OCI-LY1 (cell line): ENCODE results near the gene TSC22D1.

Experiments
- H2AFZ ChIP-seq: fragments of 200-600 bp; sonication (generic), shearing (Covaris generic); 2 replicates; pipeline ENCODE4 v1.6.0; 2014; ENCODE audit warnings: antibody characterized with exemption, mild to moderate bottlenecking, low read length
- H3F3A ChIP-seq: fragments of 200-600 bp; sonication (generic), shearing (Covaris generic); 2 replicates; pipeline ENCODE4 v1.6.0; 2014; ENCODE audit warnings: mild to moderate bottlenecking, antibody characterized with exemption, low read length, moderate library complexity; ENCODE audit not compliant: insufficient read depth
- H3K27ac ChIP-seq: fragments of 200-600 bp; sonication (generic); 2 replicates; pipeline ENCODE4 v1.5.1; 2014; ENCODE audit warnings: low read length, mixed run types, mild to moderate bottlenecking, low read depth; ENCODE audit not compliant: poor library complexity, severe bottlenecking
- H3K27me3 ChIP-seq: fragments of 200-600 bp; sonication (generic); 2 replicates; pipeline ENCODE4 v1.6.0; 2014; ENCODE audit warnings: antibody characterized with exemption, mild to moderate bottlenecking, low read length, moderate library complexity; ENCODE audit not compliant: insufficient read depth
- H3K36me3 ChIP-seq: fragments of 200-600 bp; sonication (generic); 2 replicates; pipeline ENCODE4 v1.6.1; 2014; ENCODE audit warnings: mild to moderate bottlenecking, antibody characterized with exemption, low read length, moderate library complexity, mixed read lengths; ENCODE audit not compliant: insufficient read depth
- H3K4me1 ChIP-seq: fragments of 200-600 bp; sonication (generic); 2 replicates; pipeline ENCODE4 v1.5.1; 2014; ENCODE audit warnings: mild to moderate bottlenecking, low read length, moderate library complexity; ENCODE audit not compliant: insufficient read depth, severe bottlenecking
- H3K4me2 ChIP-seq: fragments of 200-600 bp; sonication (generic), shearing (Covaris generic); 2 replicates; pipeline ENCODE4 v1.6.1; 2014; ENCODE audit warnings: low read length
- H3K4me3 ChIP-seq: fragments of 200-600 bp; sonication (generic); 2 replicates; pipeline ENCODE4 v1.5.1; 2014; ENCODE audit warnings: low read length, low read depth, mild to moderate bottlenecking, mixed read lengths; ENCODE audit not compliant: poor library complexity, severe bottlenecking
- H3K79me2 ChIP-seq: fragments of 200-600 bp; shearing (Covaris generic); 2 replicates; pipeline ENCODE4 v1.6.1; 2016; ENCODE audit warnings: mixed run types, low read length, mixed read lengths; ENCODE audit not compliant: insufficient read depth
- H3K9ac ChIP-seq: fragments of 200-600 bp; sonication (generic), shearing (Covaris generic); 2 replicates; pipeline ENCODE4 v1.6.1; 2014; ENCODE audit warnings: mild to moderate bottlenecking, low read length, mixed read lengths
- H3K9me2 ChIP-seq: fragments of 200-600 bp; sonication (generic), shearing (Covaris generic); 2 replicates; pipeline ENCODE4 v1.6.1; 2014; ENCODE audit warnings: low read depth, mild to moderate bottlenecking, low read length, mixed read lengths
- H3K9me3 ChIP-seq: fragments of 200-600 bp; shearing (Covaris generic); 2 replicates; pipeline ENCODE4 v1.6.1; 2014; ENCODE audit warnings: low read length, mixed read lengths
- H4K20me1 ChIP-seq: fragments of 200-600 bp; sonication (generic), shearing (Covaris generic); 2 replicates; pipeline ENCODE4 v1.6.0; 2016; ENCODE audit warnings: mild to moderate bottlenecking, low read length; ENCODE audit not compliant: insufficient read depth
- CTCF ChIP-seq: fragments of 200-600 bp; sonication (generic), shearing (Covaris generic); IDR thresholded peaks from 2 replicates; pipeline ENCODE4 v1.5.1; 2017; ENCODE audit warnings: mild to moderate bottlenecking, antibody characterized with exemption, low read length, moderate library complexity, mixed read lengths
- EZH2 ChIP-seq: fragments of 200-600 bp; sonication (generic), shearing (Covaris generic); IDR thresholded peaks from 2 replicates; pipeline ENCODE4 v1.8.0; 2017; ENCODE audit warnings: borderline replicate concordance, mixed run types, mild to moderate bottlenecking, antibody characterized with exemption, low read length, moderate library complexity, mixed read lengths

The TSC22D1 gene

GRCh38 chr13:44421853-44422525 is 154.1 kb downstream of the TSC22D1 start:
- no peak overlapping the region for H3K9ac ChIP-seq
- H3K79me2 ChIP-seq, result no peaks in the 10 kb centered on the region
- no peaks in the 10 kb centered on the region; the same call in 1 of the 2 replicates for H3K27me3 ChIP-seq
- no peaks in the 10 kb centered on the region for H3K9me2 ChIP-seq
- no peak overlapping the region for H3K27ac ChIP-seq
- H3K4me3 ChIP-seq, result no peak overlapping the region
- H2AFZ ChIP-seq, result no peak overlapping the region
- H3K9me3 ChIP-seq, result no peaks in the 10 kb centered on the region
- TF ChIP-seq CTCF, result no peak
- TF ChIP-seq EZH2, result no peak
- no peaks in the 10 kb centered on the region for H4K20me1 ChIP-seq
- H3K4me1 ChIP-seq, result peaks cover 9% of the 10 kb centered on the region
- no peak overlapping the region for H3K4me2 ChIP-seq
- no peaks in the 10 kb centered on the region for H3K36me3 ChIP-seq
- H3F3A ChIP-seq, result no peaks in the 10 kb centered on the region

- Histone ChIP-seq H3K9me2 (no peaks in the 10 kb centered on the region), H3K4me2 (no peak overlapping the region), H3K27ac (no peak overlapping the region)
These were observed 155.5 kb downstream of the TSC22D1 start for GRCh38 chr13:44420376-44421220.

GRCh38 chr13:44417876-44418275 is 158.3 kb downstream of the TSC22D1 start:
- Histone ChIP-seq H3K36me3 (no peaks in the 10 kb centered on the region), H4K20me1 (no peaks in the 10 kb centered on the region), H3K4me3 (no peak overlapping the region), H2AFZ (no peak overlapping the region), H3F3A (no peaks in the 10 kb centered on the region), H3K9me3 (no peaks in the 10 kb centered on the region), H3K9me2 (no peaks in the 10 kb centered on the region), H3K79me2 (no peaks in the 10 kb centered on the region), H3K4me1 (no peaks in the 10 kb centered on the region), H3K27me3 (no peaks in the 10 kb centered on the region), H3K27ac (no peak overlapping the region), H3K4me2 (no peak overlapping the region), H3K9ac (no peak overlapping the region)
- no peak for TF ChIP-seq EZH2
- no peak for TF ChIP-seq CTCF

More at GRCh38 chr13:44420376-44421220, 155.5 kb downstream of the TSC22D1 start:
- H3K4me3 ChIP-seq, result no peak overlapping the region
- H3K4me1 ChIP-seq, result peaks cover 8% of the 10 kb centered on the region
- no peaks in the 10 kb centered on the region for H3F3A ChIP-seq
- no peaks in the 10 kb centered on the region for H3K36me3 ChIP-seq
- no peaks in the 10 kb centered on the region for H4K20me1 ChIP-seq
- no peak overlapping the region for H3K9ac ChIP-seq
- H3K9me3 ChIP-seq, result no peaks in the 10 kb centered on the region
- no peak overlapping the region for H2AFZ ChIP-seq
- no peaks in the 10 kb centered on the region for H3K79me2 ChIP-seq
- TF ChIP-seq EZH2 (no peak), CTCF (no peak)
- H3K27me3 ChIP-seq, result no peaks in the 10 kb centered on the region; the same call in 1 of the 2 replicates
